Panc1 (cell line): ENCODE data around the gene LGR4.

Experiments used
- CTCF ChIP-seq: fragments of 450-650 bp; IDR thresholded peaks from 2 replicates; pipeline ENCODE4 v1.5.1; 2017; ENCODE audit warnings: mild to moderate bottlenecking
- SIN3A ChIP-seq: IDR thresholded peaks from 2 replicates; pipeline ENCODE4 v1.6.1; 2012; ENCODE audit warnings: low read depth, mild to moderate bottlenecking, low read length, moderate library complexity, borderline replicate concordance; ENCODE audit not compliant: insufficient read depth

DNA sequence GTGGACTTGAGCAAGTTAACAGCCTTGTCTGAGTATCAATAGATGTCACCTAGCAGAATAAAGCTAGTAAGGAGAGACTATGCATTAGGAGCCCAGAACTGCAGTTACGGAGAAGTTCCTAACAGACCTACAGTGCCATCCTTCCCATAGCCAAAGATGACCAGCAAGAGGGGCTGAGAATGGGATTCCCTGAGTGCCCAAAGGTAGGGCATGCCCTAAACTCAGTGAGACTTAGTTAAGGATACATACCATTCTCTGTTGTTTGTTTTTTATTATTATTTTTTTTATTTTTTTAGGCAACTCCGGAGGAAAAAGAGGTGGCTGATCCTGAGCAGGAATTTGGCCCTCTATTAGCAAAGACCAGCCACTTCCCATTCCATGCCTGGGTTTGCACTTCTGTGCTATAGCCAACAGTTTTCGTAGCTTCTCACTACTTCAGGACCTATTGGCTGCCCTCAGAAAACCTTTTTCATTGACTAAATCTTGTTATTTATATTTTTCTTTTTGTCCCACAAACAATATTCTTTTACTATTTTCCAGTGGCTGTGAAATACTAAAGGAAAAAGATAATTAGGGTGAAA, 76.2 kb downstream of the LGR4 start:
- TF ChIP-seq CTCF (no peak), SIN3A (no peak)
